NT2/D1 (cell line): ENCODE data around the gene THOC5.

ENCODE experiments used
- YY1 ChIP-seq: IDR thresholded peaks from 2 replicates; pipeline ENCODE4 v1.6.1; 2011; ENCODE audit not compliant: insufficient read length, insufficient read depth
- ZNF274 ChIP-seq: IDR thresholded peaks from 2 replicates; pipeline ENCODE4 v1.6.1; 2011; ENCODE audit warnings: mild to moderate bottlenecking, low read depth, low read length

DNA sequence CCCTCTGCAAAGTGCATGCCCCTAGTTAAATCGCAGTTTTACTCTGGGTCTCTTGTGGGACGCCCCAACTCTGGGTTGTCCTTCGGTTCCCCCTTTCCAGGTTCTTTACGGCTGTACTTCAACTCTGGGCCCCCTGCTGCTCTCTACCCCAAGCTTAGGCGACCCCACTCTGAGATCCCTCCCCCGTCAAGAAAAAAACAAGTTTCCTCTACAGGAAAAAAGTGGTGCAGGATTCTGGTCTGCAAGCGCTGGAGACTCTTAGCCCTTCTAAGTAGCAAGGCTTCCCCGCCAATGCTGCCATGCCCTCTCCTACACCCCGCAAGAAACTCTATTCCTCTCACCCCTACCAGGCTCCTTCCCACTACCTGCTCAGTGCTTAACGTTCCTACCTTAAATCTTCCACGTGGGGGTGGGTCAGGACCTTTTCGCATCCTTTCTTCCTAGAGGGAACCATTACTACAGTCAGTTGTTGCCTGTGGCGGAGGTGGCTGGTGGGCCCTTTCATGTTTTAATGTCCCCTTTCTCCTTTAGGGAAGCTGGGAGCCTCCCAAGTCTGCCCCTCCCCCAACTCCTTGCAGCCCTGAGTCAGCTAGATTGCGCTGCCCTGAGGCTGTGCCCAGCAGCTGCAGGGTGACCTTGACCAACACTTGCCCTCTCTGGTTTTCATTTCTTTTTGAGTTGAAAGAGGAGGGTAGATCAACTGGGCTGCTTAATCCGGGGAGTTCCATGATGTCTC is 72.1 kb downstream of the THOC5 start:
- TF ChIP-seq YY1 (no peak), ZNF274 (no peak)
